ENCODE results near the gene C9orf85. TPM values are rescaled to one million over a fixed set of nuclear protein-coding genes. Genes with fewer than 3 reads are reported as not detected.

Gene C9orf85
- total RNA-seq, 1 donor from 2014 or later = 29.3 TPM

DNA sequence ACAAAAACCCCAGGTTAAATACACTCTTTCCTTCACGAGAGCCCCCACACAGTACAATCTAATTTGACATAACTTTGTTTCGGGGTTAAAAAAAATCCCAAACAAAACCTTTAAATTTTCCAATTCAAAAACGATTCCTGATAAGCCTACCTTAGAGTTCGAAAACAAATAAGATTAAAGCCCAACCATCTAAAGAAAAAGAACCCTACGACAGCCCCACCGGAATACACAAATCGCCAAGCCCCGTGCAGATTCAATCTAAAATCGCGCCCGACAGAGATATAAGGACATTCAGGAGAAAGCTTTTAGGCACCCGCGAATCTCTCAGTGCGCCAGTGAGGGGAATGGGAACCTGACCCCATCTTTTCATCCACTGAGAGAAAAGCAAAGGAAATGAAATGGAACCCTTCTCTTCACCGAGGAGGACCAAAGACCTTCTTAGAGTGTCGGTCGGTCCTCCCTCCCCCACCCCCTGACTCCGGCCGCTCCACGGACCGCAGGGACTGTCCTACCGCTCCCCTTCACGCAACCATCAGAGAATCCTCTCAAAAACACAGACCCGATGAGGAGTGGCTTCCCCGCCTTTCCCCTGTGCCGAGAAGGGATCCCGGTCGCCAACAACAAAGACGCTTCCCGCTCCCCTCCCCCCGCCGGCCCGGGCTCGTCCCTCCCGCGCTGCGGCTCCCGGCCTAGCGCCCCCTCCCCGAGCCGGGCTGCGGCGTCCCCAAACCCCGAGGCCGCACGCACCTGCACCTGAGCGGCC lies 1.4 kb upstream of the C9orf85 start:
- Histone ChIP-seq H3K9ac (peak overlapping the region; percentile 89), H3F3A (ENCODE audit: low read depth) (peaks cover 35% of the 10 kb centered on the region), H3K36me3 (peaks cover 11% of the 10 kb centered on the region), H2AFZ (replicated peaks) (peak overlapping the region; percentile 65), H4K20me1 (ENCODE audit: low read depth) (peaks cover 48% of the 10 kb centered on the region), H3K79me2 (ENCODE audit: low read depth) (peaks cover 92% of the 10 kb centered on the region), H3K4me3 (peak overlapping the region; percentile 92), H3K4me2 (peak overlapping the region; percentile 96), H3K9me3 (ENCODE audit: low read depth) (no peaks in the 10 kb centered on the region), H3K4me1 (peaks cover 22% of the 10 kb centered on the region), H3K27me3 (no peaks in the 10 kb centered on the region), H3K27ac (peak overlapping the region; percentile 95)
- Mint-ChIP-seq H3K4me3 (peak overlapping the region; percentile 100), H3K27ac (peak overlapping the region; percentile 97), H3K4me1 (peaks cover 39% of the 10 kb centered on the region), H3K27me3 (ENCODE audit: insufficient read depth, low read depth) (peaks cover 9% of the 10 kb centered on the region), H3K9me3 (peaks cover 2% of the 10 kb centered on the region), H3K36me3 (peaks cover 13% of the 10 kb centered on the region)
- DNase-seq (ENCODE audit: low spot score) = peak; percentile 86
- TF ChIP-seq, protein P1, sequence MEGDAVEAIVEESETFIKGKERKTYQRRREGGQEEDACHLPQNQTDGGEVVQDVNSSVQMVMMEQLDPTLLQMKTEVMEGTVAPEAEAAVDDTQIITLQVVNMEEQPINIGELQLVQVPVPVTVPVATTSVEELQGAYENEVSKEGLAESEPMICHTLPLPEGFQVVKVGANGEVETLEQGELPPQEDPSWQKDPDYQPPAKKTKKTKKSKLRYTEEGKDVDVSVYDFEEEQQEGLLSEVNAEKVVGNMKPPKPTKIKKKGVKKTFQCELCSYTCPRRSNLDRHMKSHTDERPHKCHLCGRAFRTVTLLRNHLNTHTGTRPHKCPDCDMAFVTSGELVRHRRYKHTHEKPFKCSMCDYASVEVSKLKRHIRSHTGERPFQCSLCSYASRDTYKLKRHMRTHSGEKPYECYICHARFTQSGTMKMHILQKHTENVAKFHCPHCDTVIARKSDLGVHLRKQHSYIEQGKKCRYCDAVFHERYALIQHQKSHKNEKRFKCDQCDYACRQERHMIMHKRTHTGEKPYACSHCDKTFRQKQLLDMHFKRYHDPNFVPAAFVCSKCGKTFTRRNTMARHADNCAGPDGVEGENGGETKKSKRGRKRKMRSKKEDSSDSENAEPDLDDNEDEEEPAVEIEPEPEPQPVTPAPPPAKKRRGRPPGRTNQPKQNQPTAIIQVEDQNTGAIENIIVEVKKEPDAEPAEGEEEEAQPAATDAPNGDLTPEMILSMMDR (IDR thresholded peaks at IDR 0.05) = peak; percentile 18
- TF ChIP-seq EZH2 (IDR thresholded peaks at IDR 0.05) (no peak), EZH2phosphoT487 (IDR thresholded peaks at IDR 0.05) (no peak)

DNA sequence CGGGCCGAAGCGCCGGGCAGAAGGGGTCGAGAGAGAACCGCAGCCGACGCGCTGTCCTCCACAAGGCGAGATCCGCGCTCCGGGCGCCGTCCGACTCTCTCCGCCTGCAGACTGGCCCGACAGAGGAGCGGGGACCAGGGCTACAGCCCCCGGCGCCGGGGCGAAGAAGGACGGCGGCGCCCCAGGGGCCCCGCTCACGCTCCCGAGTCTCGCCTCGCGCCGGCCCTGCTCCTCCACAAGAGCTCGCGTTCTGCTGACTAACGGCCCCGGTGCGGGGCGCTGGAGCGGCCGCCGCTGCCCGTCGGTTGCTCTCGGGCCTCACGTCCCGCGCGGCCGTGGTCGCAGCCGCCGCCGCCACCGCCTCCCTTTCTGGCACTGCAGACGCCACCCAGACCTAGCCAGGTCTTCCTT lies 784 bp upstream of the C9orf85 start:
- H3K27ac ChIP-seq = peak overlapping the region; percentile 95

DNA sequence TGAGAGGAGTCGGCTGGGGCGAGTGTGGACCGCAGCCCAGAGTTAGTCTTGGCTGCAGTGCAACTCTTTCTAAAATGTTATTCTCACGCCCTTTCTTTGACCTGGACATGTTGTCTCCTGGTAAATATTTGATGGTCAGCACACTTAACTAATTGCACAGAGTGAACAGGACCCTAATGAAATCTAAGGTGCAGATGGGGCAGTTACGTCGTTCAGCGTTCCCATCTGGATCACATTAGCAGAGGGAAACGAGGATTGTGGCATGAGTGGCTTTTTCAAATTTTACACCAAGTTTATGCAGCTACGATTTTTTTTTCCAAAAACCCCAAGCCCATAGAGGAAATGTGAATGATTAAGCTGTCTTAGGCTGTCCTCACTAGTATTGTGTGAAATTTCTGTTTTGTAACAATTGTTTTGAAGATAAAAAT lies 483 bp downstream of the C9orf85 start:
- H3K36me3 ChIP-seq = no peaks in the 10 kb centered on the region
- no peaks in the 10 kb centered on the region for H3K9me3 ChIP-seq (ENCODE audit: low read depth)
- H3K36me3 Mint-ChIP-seq = peaks cover 4% of the 10 kb centered on the region
- H3K27ac ChIP-seq = peak overlapping the region; percentile 90
- H3K4me1 ChIP-seq = peaks cover 22% of the 10 kb centered on the region
- H4K20me1 ChIP-seq (ENCODE audit: low read depth) = peaks cover 32% of the 10 kb centered on the region
- peak overlapping the region; percentile 30 for H2AFZ ChIP-seq (replicated peaks)
- no peak for DNase-seq (ENCODE audit: low spot score)
- H3K4me2 ChIP-seq = peak overlapping the region; percentile 96
- H3K9me3 Mint-ChIP-seq = peaks cover 2% of the 10 kb centered on the region
- peak overlapping the region; percentile 80 for H3K4me3 ChIP-seq
- peaks cover 35% of the 10 kb centered on the region for H3F3A ChIP-seq (ENCODE audit: low read depth)
- peak overlapping the region; percentile 100 for H3K4me3 Mint-ChIP-seq
- H3K9ac ChIP-seq = peak overlapping the region; percentile 53
- peak overlapping the region; percentile 100 for H3K27ac Mint-ChIP-seq
- peaks cover 92% of the 10 kb centered on the region for H3K79me2 ChIP-seq (ENCODE audit: low read depth)
- peaks cover 39% of the 10 kb centered on the region for H3K4me1 Mint-ChIP-seq
- TF ChIP-seq, protein P1 (IDR thresholded peaks at IDR 0.05) = no peak
- peak; percentile 33 for TF ChIP-seq EZH2 (IDR thresholded peaks at IDR 0.05)
- peak; percentile 19 for TF ChIP-seq EZH2phosphoT487 (IDR thresholded peaks at IDR 0.05)
- H3K27me3 Mint-ChIP-seq (ENCODE audit: insufficient read depth, low read depth) = peaks cover 9% of the 10 kb centered on the region
- no peaks in the 10 kb centered on the region for H3K27me3 ChIP-seq

More for the DNA sequence above, 784 bp upstream of the C9orf85 start:
- no peak overlapping the region for H2AFZ ChIP-seq (replicated peaks)
- peak overlapping the region; percentile 100 for H3K27ac Mint-ChIP-seq
- peaks cover 2% of the 10 kb centered on the region for H3K9me3 Mint-ChIP-seq
- H4K20me1 ChIP-seq (ENCODE audit: low read depth) = peaks cover 42% of the 10 kb centered on the region
- peaks cover 35% of the 10 kb centered on the region for H3F3A ChIP-seq (ENCODE audit: low read depth)
- H3K36me3 Mint-ChIP-seq = peaks cover 10% of the 10 kb centered on the region
- H3K4me3 ChIP-seq = peak overlapping the region; percentile 92
- H3K4me3 Mint-ChIP-seq = peak overlapping the region; percentile 100
- peaks cover 92% of the 10 kb centered on the region for H3K79me2 ChIP-seq (ENCODE audit: low read depth)
- DNase-seq (ENCODE audit: low spot score) = no peak
- peak overlapping the region; percentile 96 for H3K4me2 ChIP-seq
- H3K36me3 ChIP-seq = peaks cover 6% of the 10 kb centered on the region
- peaks cover 22% of the 10 kb centered on the region for H3K4me1 ChIP-seq
- no peaks in the 10 kb centered on the region for H3K27me3 ChIP-seq
- peak overlapping the region; percentile 89 for H3K9ac ChIP-seq
- H3K4me1 Mint-ChIP-seq = peaks cover 39% of the 10 kb centered on the region
- peaks cover 9% of the 10 kb centered on the region for H3K27me3 Mint-ChIP-seq (ENCODE audit: insufficient read depth, low read depth)
- no peak for TF ChIP-seq EZH2 (IDR thresholded peaks at IDR 0.05)
- no peak for TF ChIP-seq EZH2phosphoT487 (IDR thresholded peaks at IDR 0.05)
- TF ChIP-seq, protein P1 (IDR thresholded peaks at IDR 0.05) = peak; percentile 1
- no peaks in the 10 kb centered on the region for H3K9me3 ChIP-seq (ENCODE audit: low read depth)
